ENCODE results near the gene MRPL2. TPM values are rescaled to one million over a fixed set of nuclear protein-coding genes. Genes with fewer than 3 reads are reported as not detected.
A peak's percentile ranks its signal among the peaks of the same experiment; 100 is the strongest.

Gene MRPL2
- total and polyA plus RNA-seq, 2 of the 8 experiments (the other 6 are each of a cell fraction or from before 2014, with no cell fraction given): 58.7 to 99.9 TPM

GRCh38 chr6:43060755-43061633 lies 1.8 kb upstream of the MRPL2 start:
- peaks cover 6 to 16% of the 10 kb centered on the region in 2 experiments; a peak in 3 of 4 replicates for H3K79me2 ChIP-seq (ENCODE audit: control insufficient read depth in 1 of 2, insufficient read depth in 2 of 2, low read length in 2 of 2)
- H2BK5ac ChIP-seq (ENCODE audit: low read depth, low read length): no peak overlapping the region
- H3K23ac ChIP-seq (ENCODE audit: insufficient read length): no peak overlapping the region
- H4K20me1 ChIP-seq (replicated peaks in 1 of 2; ENCODE audit: control insufficient read depth in 1 of 2, insufficient read depth in 2 of 2, low read length in 2 of 2): no peaks in the 10 kb centered on the region
- no peak overlapping the region for H3K56ac ChIP-seq (replicated peaks; ENCODE audit: insufficient read length, low read depth, low read length)
- no peak overlapping the region for H3K18ac ChIP-seq (ENCODE audit: extremely low read depth, low read length)
- no peak for FAIRE-seq
- no peak overlapping the region for H3K27ac ChIP-seq (ENCODE audit: low read depth, low read length)
- H4K91ac ChIP-seq (replicated peaks; ENCODE audit: insufficient read length, low read length): no peak overlapping the region
- H3K4ac ChIP-seq (replicated peaks; ENCODE audit: insufficient read length, low read depth, low read length): no peak overlapping the region
- H3K23me2 ChIP-seq (ENCODE audit: low read depth, low read length): peaks cover 10% of the 10 kb centered on the region; the same call in 1 of the 2 replicates
- no peak overlapping the region for H2AFZ ChIP-seq (ENCODE audit: low read length)
- peak overlapping the region; percentile 74 to 83; a peak in 3 of 4 replicates for H3K4me2 ChIP-seq (ENCODE audit: insufficient read depth in 1 of 2, low read depth in 2 of 2, low read length in 2 of 2)
- H3K9ac ChIP-seq (replicated peaks in 1 of 4; ENCODE audit: extremely low read depth in 1 of 4, low read depth in 3 of 4, low read length in 3 of 4): peak overlapping the region in 2 of 4 experiments; percentile 37 to 91; a peak in 3 of 7 replicates
- peak overlapping the region in 3 of 4 experiments; percentile 90 to 99 (median 97); a peak in 5 of 8 replicates for H3K4me3 ChIP-seq (ENCODE audit: extremely low read depth in 1 of 4, insufficient read depth in 2 of 4, low read depth in 3 of 4, low read length in 4 of 4)
- no peaks in the 10 kb centered on the region for H3K9me3 ChIP-seq (ENCODE audit: insufficient read depth in 2 of 2, low read depth in 1 of 2, low read length in 1 of 2)
- WGBS, 2 experiments (ENCODE audit: extremely low coverage in 1 of 2, insufficient coverage in 1 of 2, insufficient read length in 1 of 2, insufficient replicate concordance in 2 of 2, low coverage in 1 of 2, low lambda C conversion rate in 2 of 2, missing lambda C conversion rate in 1 of 2): 87% methylated on average over 12 of the region's 12 CpGs; no CpG with 5 or more reads in 1 of the 2 experiments
- H3K27me3 ChIP-seq (replicated peaks in 1 of 4; ENCODE audit: control insufficient read depth in 3 of 4, extremely low read depth in 1 of 4, insufficient read depth in 3 of 4, low read length in 3 of 4): no peaks in the 10 kb centered on the region
- no peak overlapping the region for H4K5ac ChIP-seq (ENCODE audit: insufficient read length, low read depth, low read length)
- H3K4me1 ChIP-seq (replicated peaks in 1 of 4; ENCODE audit: control insufficient read depth in 3 of 4, insufficient read depth in 4 of 4, low read length in 3 of 4): peaks cover 4 to 10% (median 5%) of the 10 kb centered on the region in 4 experiments; a peak in 5 of 7 replicates
- ChIA-PET POLR2A (ENCODE audit: partially characterized antibody) (interaction anchor here (0.8 to 3.5 kb wide), 14 partner anchors 9 to 131 kb away, joined by 3 to 19 read pairs (median 7); partner anchors contain the start of genes CNPY3 and PTK7), CTCF (ENCODE audit: partially characterized antibody) (interaction anchor here (1.1 to 3.1 kb wide), 6 partner anchors 8 to 95 kb away, joined by 4 to 20 read pairs (median 6); no protein-coding TSS in a partner anchor)
- H4K8ac ChIP-seq (ENCODE audit: extremely low read depth, insufficient read depth, low read length): no peak overlapping the region
- H3K36me3 ChIP-seq (ENCODE audit: control insufficient read depth in 2 of 4, insufficient read depth in 4 of 4, low read length in 3 of 4): peaks cover 0 to 8% (median 6%) of the 10 kb centered on the region in 4 experiments; a peak in 7 of 8 replicates
- DNase-seq (ENCODE audit: low read depth in 1 of 2, low spot score in 2 of 2): no peak
- H2BK120ac ChIP-seq (replicated peaks; ENCODE audit: low read depth, low read length): no peak overlapping the region
- no peak overlapping the region for H3K14ac ChIP-seq (ENCODE audit: insufficient read length)
- no peak overlapping the region for H2BK12ac ChIP-seq (ENCODE audit: low read depth, low read length)
- H2BK20ac ChIP-seq (ENCODE audit: low read length): no peak overlapping the region
- H2AK5ac ChIP-seq (ENCODE audit: low read depth, low read length): no peak overlapping the region
- peaks cover 12% of the 10 kb centered on the region for H3K79me1 ChIP-seq (ENCODE audit: low read depth, low read length)
- H2BK15ac ChIP-seq (ENCODE audit: low read length): no peak overlapping the region
- no peak for TF ChIP-seq CEBPB (IDR thresholded peaks at IDR 0.05; ENCODE audit: low read depth, low read length)
- no peak for TF ChIP-seq NRF1 (IDR thresholded peaks at IDR 0.05; ENCODE audit: low read depth, low read length)
- TF ChIP-seq ATF3 (IDR thresholded peaks at IDR 0.05; ENCODE audit: insufficient read depth, low read depth, low read length): no peak
- TF ChIP-seq CBX5 (IDR thresholded peaks at IDR 0.05; ENCODE audit: low read depth, low read length): no peak
- no peak for TF ChIP-seq CHD1 (IDR thresholded peaks at IDR 0.05; ENCODE audit: low read depth, low read length)
- no peak for TF ChIP-seq KDM5A (IDR thresholded peaks at IDR 0.05; ENCODE audit: low read length)
- no peak for TF ChIP-seq ZNF274 (IDR thresholded peaks at IDR 0.05; ENCODE audit: borderline replicate concordance, extremely low read depth, low read length)
- no peak for TF ChIP-seq JUND (IDR thresholded peaks at IDR 0.05; ENCODE audit: low read length)
- TF ChIP-seq EP300 (IDR thresholded peaks at IDR 0.05; ENCODE audit: borderline replicate concordance in 1 of 2, low read depth in 2 of 2, low read length in 2 of 2): no peak
- TF ChIP-seq KDM1A (IDR thresholded peaks at IDR 0.05; ENCODE audit: borderline replicate concordance, low read length): no peak
- TF ChIP-seq SRF (IDR thresholded peaks at IDR 0.05; ENCODE audit: low read depth, low read length): no peak
